AG04449 (cell line): Measurements from ENCODE around the gene TMEM254.
A peak's percentile ranks its signal among the peaks of the same experiment; 100 is the strongest.
"Not testable (repeated sequence)": the region's sequence is repeated elsewhere in the genome, so short reads cannot be mapped to it uniquely, and the experiment has no call there.

ENCODE experiments used
- CTCF ChIA-PET: fragments of 350-600 bp; formaldehyde crosslinking; extraction: SDS; loops from one replicate; lab custom pipeline; 2021; ENCODE audit warnings: antibody characterized with exemption; lab: Yijun Ruan, JAX
- POLR2A ChIA-PET: fragments of 400-600, 350-600 bp; formaldehyde crosslinking; extraction: SDS; loops from one replicate; lab custom pipeline; 2020; ENCODE audit warnings: antibody characterized with exemption, inconsistent platforms; lab: Yijun Ruan, JAX
- DNase-seq: peaks from one replicate; pipeline ENCODE4 v3.0.0-alpha.2; 2010; ENCODE audit warnings: low read depth, low spot score
- H3K4me3 ChIP-seq: 2 replicates; pipeline ENCODE4 v1.5.1; 2011; ENCODE audit warnings: low read depth, mild to moderate bottlenecking, control low read depth, low read length
- TF ChIP-seq, protein P1 (sequence below): IDR thresholded peaks from one replicate; pipeline ENCODE4 v1.5.1; 2011; ENCODE audit warnings: mild to moderate bottlenecking, moderate library complexity, low read length, control low read depth, inconsistent platforms; ENCODE audit not compliant: insufficient read depth; ENCODE audit errors: missing control alignments

Gene TMEM254

DNA sequence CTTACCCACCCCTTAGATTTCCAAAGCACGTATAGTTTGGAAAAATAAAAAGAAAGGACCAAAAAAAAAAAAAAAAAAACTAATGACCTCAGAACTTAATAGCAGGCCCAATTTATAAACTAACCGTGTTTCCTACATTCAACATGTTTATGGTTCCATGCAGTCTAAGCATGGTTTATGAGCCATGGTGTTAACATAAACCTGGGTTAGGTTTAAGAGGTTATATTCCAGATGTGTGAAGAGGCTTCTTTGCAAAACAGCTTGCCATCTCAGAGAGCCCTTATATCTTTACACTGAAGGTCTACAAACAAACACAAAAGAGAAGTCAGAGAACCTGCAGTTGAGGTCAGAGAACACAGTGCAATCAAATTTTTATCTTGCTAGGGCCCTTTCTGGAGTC is 15.8 kb downstream of the TMEM254 start:
- TF ChIP-seq, protein P1, sequence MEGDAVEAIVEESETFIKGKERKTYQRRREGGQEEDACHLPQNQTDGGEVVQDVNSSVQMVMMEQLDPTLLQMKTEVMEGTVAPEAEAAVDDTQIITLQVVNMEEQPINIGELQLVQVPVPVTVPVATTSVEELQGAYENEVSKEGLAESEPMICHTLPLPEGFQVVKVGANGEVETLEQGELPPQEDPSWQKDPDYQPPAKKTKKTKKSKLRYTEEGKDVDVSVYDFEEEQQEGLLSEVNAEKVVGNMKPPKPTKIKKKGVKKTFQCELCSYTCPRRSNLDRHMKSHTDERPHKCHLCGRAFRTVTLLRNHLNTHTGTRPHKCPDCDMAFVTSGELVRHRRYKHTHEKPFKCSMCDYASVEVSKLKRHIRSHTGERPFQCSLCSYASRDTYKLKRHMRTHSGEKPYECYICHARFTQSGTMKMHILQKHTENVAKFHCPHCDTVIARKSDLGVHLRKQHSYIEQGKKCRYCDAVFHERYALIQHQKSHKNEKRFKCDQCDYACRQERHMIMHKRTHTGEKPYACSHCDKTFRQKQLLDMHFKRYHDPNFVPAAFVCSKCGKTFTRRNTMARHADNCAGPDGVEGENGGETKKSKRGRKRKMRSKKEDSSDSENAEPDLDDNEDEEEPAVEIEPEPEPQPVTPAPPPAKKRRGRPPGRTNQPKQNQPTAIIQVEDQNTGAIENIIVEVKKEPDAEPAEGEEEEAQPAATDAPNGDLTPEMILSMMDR: no peak
- ChIA-PET CTCF (no interaction called here), POLR2A (no interaction called here)
- DNase-seq: no peak
- no peak overlapping the region for H3K4me3 ChIP-seq

DNA sequence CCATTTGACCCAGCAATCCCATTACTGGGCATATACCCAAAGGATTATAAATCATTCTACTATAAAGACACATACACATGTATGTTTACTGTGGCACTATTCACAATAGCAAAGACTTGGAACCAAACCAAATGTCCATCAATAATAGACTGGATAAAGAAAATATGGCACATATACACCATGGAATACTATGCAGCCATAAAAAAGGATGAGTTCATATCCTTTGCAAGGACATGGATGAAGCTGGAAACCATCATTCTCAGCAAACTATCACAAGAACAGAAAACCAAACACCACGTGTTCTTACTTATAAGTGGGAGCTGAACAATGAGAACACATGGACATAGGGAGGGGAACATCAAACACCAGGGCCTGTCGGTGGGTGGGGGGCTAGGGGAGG is 19.8 kb downstream of the TMEM254 start:
- DNase-seq: not testable (repeated sequence)

DNA sequence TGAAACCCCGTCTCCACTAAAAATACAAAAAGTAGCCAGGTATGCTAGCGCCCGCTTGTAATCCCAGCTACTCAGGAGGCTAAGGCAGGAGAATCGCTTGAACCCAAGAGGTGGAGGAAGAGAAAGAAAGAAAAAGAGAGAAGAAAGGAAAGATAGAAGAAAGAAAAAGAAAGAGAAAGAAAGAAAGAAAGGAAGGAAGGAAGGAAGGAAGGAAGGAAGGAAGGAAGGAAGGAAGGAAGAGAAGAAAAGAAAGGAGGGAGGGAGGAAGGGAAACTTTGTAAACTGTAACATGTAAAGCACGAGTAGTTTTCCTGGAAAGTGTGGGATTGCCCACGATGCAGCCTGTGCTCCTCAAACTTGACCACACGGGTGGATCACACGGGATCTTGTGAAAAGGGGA is 20.8 kb downstream of the TMEM254 start:
- POLR2A ChIA-PET: not testable (repeated sequence)

More for the DNA sequence above, 19.8 kb downstream of the TMEM254 start:
- H3K4me3 ChIP-seq, CTCF ChIA-PET, POLR2A ChIA-PET: not testable (repeated sequence)

DNA sequence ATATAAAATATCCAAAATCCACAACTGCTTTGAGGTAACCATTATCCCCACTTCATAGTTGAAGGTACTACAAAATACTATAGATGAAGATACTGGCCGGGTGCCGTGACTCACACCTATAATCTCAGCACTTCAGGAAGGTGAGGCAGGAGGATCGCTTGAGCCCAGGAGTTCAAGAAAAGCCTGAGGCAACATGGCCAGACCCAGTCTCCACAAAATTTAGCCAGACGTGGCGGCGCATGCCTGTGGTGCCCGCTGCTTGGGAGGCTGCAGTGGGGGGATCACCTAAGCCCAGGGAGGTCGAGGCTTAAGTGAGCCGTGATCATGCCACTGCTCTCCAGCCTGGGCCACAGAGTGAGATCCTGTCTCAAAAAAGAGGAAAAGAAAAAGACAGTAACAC is 21.7 kb downstream of the TMEM254 start:
- ChIA-PET CTCF (no interaction called here), POLR2A (no interaction called here)
- DNase-seq: no peak
- TF ChIP-seq, protein P1: no peak
- H3K4me3 ChIP-seq: no peak overlapping the region

More for the DNA sequence above, 20.8 kb downstream of the TMEM254 start:
- DNase-seq, CTCF ChIA-PET, H3K4me3 ChIP-seq: not testable (repeated sequence)

DNA sequence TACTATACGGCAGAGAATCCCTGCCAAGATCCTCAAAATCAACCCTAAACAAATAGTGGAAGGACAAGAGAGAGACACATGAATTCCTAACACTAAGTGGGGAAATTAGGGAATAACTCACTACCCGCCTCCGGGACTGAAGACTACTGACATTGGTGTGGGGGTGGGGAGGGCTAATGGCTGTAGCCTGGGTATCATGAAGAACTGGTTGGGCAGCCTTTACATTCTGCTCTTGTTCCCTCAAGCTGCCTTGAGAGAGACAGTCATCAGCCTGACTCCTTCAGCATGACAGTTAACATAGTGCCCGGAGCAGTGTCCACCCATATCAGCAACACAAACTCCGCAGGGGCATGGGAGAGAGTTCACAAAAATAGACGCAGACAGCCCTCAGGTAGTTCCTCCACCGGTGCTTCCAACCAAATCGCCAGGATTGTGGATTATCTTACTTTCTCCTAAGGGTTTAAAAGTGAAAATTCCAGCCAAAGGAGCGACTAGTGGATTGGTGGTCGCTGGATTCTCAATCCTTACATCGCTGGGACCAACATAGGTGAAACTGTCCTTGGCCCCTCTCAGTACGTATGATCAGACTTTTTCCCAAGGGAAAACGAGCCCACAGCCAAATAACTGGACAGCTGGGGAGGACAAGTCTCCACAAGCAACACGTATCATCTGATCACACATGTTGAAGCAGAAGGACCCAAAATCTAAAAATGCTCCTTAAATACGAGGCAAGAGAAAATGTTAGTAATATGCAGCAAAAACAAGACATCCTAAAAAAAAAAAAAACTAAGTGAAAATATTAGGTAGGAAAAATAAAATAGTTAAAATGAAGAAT is 22.6 kb downstream of the TMEM254 start:
- TF ChIP-seq, protein P1: no peak
- ChIA-PET CTCF (no interaction called here), POLR2A (no interaction called here)
- no peak for DNase-seq
- H3K4me3 ChIP-seq: no peak overlapping the region

DNA sequence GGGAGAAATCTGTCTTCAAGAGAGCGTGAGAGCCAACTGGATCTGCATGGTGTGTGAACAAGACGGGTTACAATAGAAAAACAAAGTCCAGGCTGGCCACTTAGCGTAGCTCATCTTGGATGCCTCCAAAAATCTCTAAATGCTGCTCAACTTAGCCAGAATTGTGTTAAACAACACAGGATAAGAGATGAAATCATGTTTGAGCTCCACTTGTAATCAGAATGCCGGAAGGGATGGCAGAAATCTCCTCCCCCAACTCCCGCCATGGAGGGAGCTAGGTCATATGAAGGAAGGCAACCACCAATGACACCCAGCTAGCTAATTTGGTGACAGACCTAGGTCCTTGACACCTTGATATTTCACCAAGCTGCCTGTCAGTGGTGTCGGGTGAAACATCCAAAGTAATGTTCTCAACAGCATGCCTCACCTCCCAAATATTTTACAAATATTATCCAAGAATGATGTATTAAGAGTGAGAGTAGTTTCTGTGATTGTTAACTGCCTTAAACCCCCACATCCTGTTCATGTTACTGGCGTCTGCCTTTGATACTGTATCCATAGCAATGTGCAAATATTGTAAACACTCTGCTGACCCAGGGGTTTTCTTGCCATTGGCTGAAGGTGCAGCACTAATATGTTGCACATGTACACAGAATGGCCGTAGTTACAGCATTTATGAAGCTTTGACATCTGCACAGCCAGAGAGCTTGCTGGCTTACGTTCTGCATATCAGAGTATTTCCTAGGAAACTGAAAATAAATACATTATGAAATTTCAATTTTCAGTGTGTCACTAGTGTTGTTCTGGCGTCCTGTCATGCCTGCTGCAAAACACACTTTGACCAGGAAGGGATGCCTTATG is 25.8 kb downstream of the TMEM254 start:
- peak; percentile 24 for DNase-seq
- H3K4me3 ChIP-seq: no peak overlapping the region
- ChIA-PET POLR2A (interaction anchor here (1.1 kb wide), 1 partner anchor 25 kb away, joined by 4 read pairs; the partner anchor contains the start of gene TMEM254), CTCF (interaction anchor here (1.5 kb wide), 2 partner anchors 27 to 46 kb away, joined by 3 read pairs; no protein-coding TSS in a partner anchor)
- TF ChIP-seq, protein P1: no peak

DNA sequence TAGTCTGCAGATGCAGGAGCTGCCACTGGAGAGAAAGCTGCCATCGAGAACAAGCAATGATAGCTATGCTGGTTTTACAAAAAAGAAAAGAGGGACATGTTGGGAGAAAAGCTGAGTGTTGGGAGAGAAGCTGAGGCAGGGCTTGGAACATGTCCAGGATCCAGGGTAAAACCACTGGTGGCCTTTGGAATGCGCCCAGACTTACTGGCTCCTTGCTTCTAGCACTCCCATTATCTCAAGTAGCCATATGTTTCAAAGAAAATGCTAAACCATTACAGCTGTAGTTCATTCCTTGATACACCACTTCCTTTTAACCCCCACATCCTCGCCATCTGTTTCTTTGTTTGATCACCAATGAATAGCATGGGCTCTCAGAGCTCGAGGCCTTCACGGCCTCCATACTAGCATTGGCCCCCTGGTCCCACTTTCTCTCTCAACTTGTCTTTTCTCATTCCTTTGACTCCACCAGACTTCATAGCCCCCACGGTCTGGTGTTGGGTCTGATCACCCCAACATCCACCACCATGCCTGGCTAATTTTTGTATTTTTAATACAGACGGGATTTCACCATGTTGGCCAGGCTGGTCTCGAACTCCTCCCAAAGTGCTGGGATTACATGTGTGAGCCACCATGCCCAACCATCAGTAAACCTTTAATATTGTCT is 30.2 kb downstream of the TMEM254 start:
- POLR2A ChIA-PET: no interaction called here
- CTCF ChIA-PET: no interaction called here
- no peak for DNase-seq
- TF ChIP-seq, protein P1: no peak
- no peak overlapping the region for H3K4me3 ChIP-seq
